Dedifferentiated amniotic fluid mesenchymal stem cell (primary cell): ENCODE results near the gene DISP2.

Source experiments
- DNase-seq: peaks from one replicate; pipeline ENCODE4 v3.0.0-alpha.2; 2016; ENCODE audit errors: extremely low spot score

DISP2 gene

GRCh38 chr15:40427188-40427587 is 69.2 kb downstream of the DISP2 start:
- DNase-seq: no peak

- no peak for DNase-seq
Measured at GRCh38 chr15:40428185-40428584, 70.2 kb downstream of the DISP2 start.
